Ascending aorta (tissue), 2 donors: ENCODE results near the gene MSN. TPM values are rescaled to one million over a fixed set of nuclear protein-coding genes. Genes with fewer than 3 reads are reported as not detected.
A peak's percentile ranks its signal among the peaks of the same experiment; 100 is the strongest.

ENCODE experiments used
- DNase-seq, 2 donors: peaks; one replicate each; pipeline ENCODE4 v3.0.0-alpha.2; 2019; ENCODE audit warnings: low spot score in 2 of 2
- H3K27ac ChIP-seq, 2 donors: fragments of 200-600 bp; sonication (generic); one replicate each; pipeline ENCODE4 v1.5.1; 2016 to 2017; ENCODE audit warnings: mild to moderate bottlenecking in 1 of 2
- H3K27me3 ChIP-seq: fragments of 200-600 bp; sonication (generic); one replicate; pipeline ENCODE4 v1.5.1; 2017
- H3K36me3 ChIP-seq, 2 donors: fragments of 200-600 bp; sonication (generic); one replicate each; pipeline ENCODE4 v1.5.1; 2016
- H3K4me1 ChIP-seq, 2 donors: fragments of 200-600 bp; sonication (generic); one replicate each; pipeline ENCODE4 v1.5.1; 2016 to 2017; ENCODE audit warnings: mild to moderate bottlenecking in 1 of 2
- H3K4me3 ChIP-seq, 2 donors: fragments of 200-600 bp; sonication (generic); one replicate each; pipeline ENCODE4 v1.5.1; 2016 to 2017; ENCODE audit warnings: mild to moderate bottlenecking in 1 of 2
- H3K9me3 ChIP-seq, 2 donors: fragments of 200-600 bp; sonication (generic); one replicate each; pipeline ENCODE4 v1.5.1; 2016
- CTCF ChIP-seq, 3 experiments: fragments of 200-600 bp in 2 of 3; fragments of 450-650 bp in 1 of 3; sonication (generic) in 2 of 3; IDR thresholded peaks; one replicate each; pipeline ENCODE4 v1.5.1; 2016 to 2019; ENCODE audit warnings: antibody characterized with exemption in 3 of 3, mild to moderate bottlenecking in 1 of 3, moderate library complexity in 1 of 3
- intact Hi-C: fragments of 100-400 bp; cut with DNase I; formaldehyde crosslinking; loops from one replicate; pipeline ENCODE4 v1.15.1; 2023
- total RNA-seq: library from RNA; depleted of rRNA; stranded (reverse); fragments of >200 nt; gene quantifications from one replicate; pipeline ENCODE4 v1.1.0, GENCODE V29; 2016

The MSN gene
- total RNA-seq, 1 donor from 2014 or later = 338 TPM

- no peak for DNase-seq
- H3K27ac ChIP-seq = peak overlapping the region; percentile 18 to 32
- no peak for TF ChIP-seq CTCF (IDR thresholded peaks at IDR 0.05)
- no peaks in the 10 kb centered on the region for H3K27me3 ChIP-seq
- no peak overlapping the region for H3K4me3 ChIP-seq
- peaks cover 0 to 5% of the 10 kb centered on the region in 2 donors for H3K4me1 ChIP-seq
- intact Hi-C loops = no loop called here
- H3K36me3 ChIP-seq = peaks cover 0 to 7% of the 10 kb centered on the region in 2 donors
- H3K9me3 ChIP-seq = no peaks in the 10 kb centered on the region
These were observed 53.0 kb downstream of the MSN start for GRCh38 chrX:65720381-65720964.

GRCh38 chrX:65723706-65724105, 56.3 kb downstream of the MSN start:
- Histone ChIP-seq H3K9me3 (no peaks in the 10 kb centered on the region), H3K4me1 (peaks cover 0 to 5% of the 10 kb centered on the region in 2 donors), H3K36me3 (peaks cover 0 to 3% of the 10 kb centered on the region in 2 donors), H3K4me3 (no peak overlapping the region), H3K27ac (peak overlapping the region in 1 of 2 donors; percentile 27), H3K27me3 (no peaks in the 10 kb centered on the region)
- no peak for DNase-seq
- intact Hi-C loops = no loop called here
- no peak for TF ChIP-seq CTCF (IDR thresholded peaks at IDR 0.05)

- no peak for TF ChIP-seq CTCF (IDR thresholded peaks at IDR 0.05)
- Histone ChIP-seq H3K4me1 (no peaks in the 10 kb centered on the region), H3K9me3 (no peaks in the 10 kb centered on the region), H3K4me3 (no peak overlapping the region), H3K27me3 (no peaks in the 10 kb centered on the region), H3K27ac (no peak overlapping the region), H3K36me3 (peaks cover 9 to 33% of the 10 kb centered on the region in 2 donors)
- intact Hi-C loops = no loop called here
- DNase-seq = no peak
These were observed 59.3 kb downstream of the MSN start for GRCh38 chrX:65726715-65727114.

GRCh38 chrX:65731684-65732289, 64.3 kb downstream of the MSN start:
- no peak overlapping the region for H3K4me3 ChIP-seq
- intact Hi-C loops = no loop called here

GRCh38 chrX:65740909-65741308, 73.5 kb downstream of the MSN start:
- DNase-seq = no peak
- no peaks in the 10 kb centered on the region for H3K27me3 ChIP-seq
- no peaks in the 10 kb centered on the region for H3K4me1 ChIP-seq
- no peak overlapping the region for H3K27ac ChIP-seq
- H3K4me3 ChIP-seq = no peak overlapping the region
- intact Hi-C loops = no loop called here
- H3K36me3 ChIP-seq = peaks cover 49 to 61% of the 10 kb centered on the region in 2 donors
- H3K9me3 ChIP-seq = no peaks in the 10 kb centered on the region
- TF ChIP-seq CTCF (IDR thresholded peaks at IDR 0.05) = no peak

More at GRCh38 chrX:65731684-65732289, 64.3 kb downstream of the MSN start:
- H3K9me3 ChIP-seq = no peaks in the 10 kb centered on the region
- no peaks in the 10 kb centered on the region for H3K4me1 ChIP-seq
- no peak overlapping the region for H3K27ac ChIP-seq
- peaks cover 48 to 81% of the 10 kb centered on the region in 2 donors for H3K36me3 ChIP-seq
- H3K27me3 ChIP-seq = no peaks in the 10 kb centered on the region
- TF ChIP-seq CTCF (IDR thresholded peaks at IDR 0.05) = no peak
- no peak for DNase-seq
